CD4-positive, alpha-beta T cell treated with Interleukin-6 at 100 ng/mL for 8 hours (primary cell): ENCODE results near the gene LGALS16.
"Not testable (repeated sequence)": the region's sequence is repeated elsewhere in the genome, so short reads cannot be mapped to it uniquely, and the experiment has no call there.

Experiments used
- DNase-seq: peaks from one replicate; pipeline ENCODE4 v3.0.0-alpha.2; 2020; ENCODE audit warnings: mixed read lengths, low spot score

The LGALS16 gene, protein sequence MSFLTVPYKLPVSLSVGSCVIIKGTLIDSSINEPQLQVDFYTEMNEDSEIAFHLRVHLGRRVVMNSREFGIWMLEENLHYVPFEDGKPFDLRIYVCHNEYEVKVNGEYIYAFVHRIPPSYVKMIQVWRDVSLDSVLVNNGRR

DNA sequence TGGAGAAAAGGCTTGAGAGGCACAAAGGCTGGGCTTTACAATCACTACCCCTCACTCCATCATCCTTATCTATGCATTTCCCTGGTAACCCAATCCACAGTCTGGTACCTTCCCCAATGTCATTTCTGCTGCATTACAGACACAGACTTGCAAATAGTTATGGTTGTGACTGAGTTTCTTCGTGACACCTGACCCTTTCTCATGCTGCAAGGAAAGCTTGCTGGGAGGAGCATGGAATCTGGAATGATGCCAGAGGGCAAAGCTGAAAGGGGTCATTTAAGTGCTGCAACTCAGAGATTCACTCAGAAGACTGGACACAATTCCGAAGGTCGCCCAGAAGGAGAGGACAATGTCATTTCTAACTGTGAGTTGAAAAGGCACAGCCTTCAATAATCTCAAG, at the start of gene LGALS16:
Gene LGALS16 (plus strand): TSS at position 301 of the 400 bp plus-strand sequence. CDS start 49 bp downstream, at position 350.
- DNase-seq = no peak

DNA sequence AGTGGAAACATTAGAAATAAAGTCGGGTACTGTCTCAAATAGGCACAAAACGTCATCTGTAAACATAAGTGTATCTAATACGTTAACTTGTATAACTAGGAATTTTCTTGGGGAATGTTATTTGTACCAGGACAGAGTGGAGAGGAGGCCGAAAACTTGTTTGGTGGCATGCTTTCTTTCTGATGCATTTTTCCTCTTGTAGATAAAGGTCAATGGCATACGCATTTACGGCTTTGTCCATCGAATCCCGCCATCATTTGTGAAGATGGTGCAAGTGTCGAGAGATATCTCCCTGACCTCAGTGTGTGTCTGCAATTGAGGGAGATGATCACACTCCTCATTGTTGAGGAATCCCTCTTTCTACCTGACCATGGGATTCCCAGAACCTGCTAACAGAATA, 48.7 kb upstream of the LGALS16 start:
- no peak for DNase-seq

DNA sequence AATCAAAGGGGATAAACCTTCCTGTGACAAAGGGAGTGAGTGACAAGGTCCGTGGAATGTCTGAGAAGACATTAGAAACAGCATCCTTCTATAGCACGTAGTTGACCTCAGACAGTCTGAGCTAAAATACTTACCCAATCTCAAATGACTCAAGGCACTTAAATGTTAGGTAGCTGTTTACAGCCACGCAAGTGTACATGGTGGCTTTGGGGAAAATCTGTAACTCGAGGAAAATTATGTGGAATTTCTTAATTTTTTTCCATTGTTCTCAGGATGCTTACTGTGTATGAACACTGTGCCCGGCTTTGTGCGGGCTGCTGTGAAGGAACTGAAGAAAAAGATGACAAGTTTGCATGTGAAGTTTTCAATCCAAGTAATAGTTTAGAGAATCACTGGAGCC, 48.2 kb upstream of the LGALS16 start:
- no peak for DNase-seq

DNA sequence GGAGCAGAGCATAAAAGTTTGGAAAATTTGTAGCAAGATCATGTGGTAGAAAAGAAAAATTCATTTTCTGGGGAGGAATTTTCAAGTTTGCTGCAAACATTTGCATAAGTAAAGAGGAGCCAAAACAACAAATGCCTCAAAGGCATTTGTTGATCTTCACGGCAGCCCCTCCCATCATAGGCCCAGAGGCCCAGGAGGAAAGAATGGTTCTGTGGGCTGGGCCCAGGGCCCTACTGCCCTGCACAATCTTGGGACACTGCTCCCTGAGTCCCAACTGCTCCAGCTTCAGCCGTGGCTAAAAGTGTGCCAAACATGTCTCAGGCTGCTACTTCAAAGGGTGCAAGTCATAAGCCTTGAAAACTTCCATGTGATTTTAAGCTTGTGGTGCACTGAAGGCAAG, 42.1 kb upstream of the LGALS16 start:
- no peak for DNase-seq

DNA sequence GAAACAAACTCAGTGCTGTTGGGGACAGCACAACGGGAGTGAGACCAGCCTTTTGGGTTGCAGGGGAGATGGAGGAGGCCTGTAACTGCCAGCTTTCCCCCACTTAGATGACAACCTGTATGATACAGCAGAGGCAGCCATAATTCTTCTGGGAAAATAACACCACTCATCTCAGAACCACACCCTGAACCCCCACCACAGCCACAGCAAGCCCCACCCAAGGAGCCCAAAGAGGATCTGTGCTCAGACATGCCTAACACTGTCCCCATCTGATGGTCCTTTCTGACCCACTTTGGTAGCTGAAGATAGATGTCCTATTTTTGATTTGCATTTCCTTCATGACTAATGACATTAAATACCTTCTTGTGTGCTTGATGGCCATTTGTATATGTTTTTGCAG, 38.0 kb upstream of the LGALS16 start:
- DNase-seq = no peak

DNA sequence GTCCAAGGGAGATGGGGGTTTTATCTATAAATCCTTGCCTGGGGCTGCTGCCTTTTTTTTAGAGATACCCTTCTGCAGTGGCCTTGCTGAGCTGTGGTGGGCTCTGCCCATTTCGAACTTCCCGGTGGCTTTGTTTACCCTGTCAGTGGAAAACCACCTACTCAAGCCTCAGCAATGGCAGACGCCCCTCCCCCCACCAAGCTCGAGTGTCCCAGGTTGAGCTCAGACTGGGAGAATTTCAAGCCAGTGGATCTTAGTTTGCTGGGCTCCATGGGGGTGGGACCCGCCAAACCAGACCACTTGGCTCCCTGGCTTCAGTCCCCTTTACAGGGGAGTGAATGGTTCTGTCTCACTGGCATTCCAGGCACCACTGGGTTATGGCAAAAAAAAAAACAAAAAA, 31.8 kb upstream of the LGALS16 start:
- DNase-seq = no peak

DNA sequence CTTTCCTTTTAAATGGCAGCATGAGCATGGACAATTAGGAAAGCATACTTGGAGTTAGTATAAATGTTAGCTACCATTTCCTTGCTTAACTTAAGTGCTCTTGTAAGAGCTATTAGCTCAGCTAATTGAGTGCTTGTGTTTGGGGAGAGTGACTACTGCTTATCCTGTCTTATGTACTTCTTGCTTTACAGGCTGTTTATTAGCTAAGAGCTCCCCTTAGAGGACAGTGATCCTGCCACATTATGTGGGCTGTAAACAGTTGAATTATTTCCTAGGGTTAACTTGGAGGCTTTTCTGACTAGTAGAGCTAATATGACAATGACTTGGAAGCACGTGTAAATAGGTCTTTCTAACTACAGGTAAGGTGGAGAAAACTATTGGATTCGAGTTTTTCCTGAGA, 28.1 kb upstream of the LGALS16 start:
- DNase-seq = not testable (repeated sequence)

DNA sequence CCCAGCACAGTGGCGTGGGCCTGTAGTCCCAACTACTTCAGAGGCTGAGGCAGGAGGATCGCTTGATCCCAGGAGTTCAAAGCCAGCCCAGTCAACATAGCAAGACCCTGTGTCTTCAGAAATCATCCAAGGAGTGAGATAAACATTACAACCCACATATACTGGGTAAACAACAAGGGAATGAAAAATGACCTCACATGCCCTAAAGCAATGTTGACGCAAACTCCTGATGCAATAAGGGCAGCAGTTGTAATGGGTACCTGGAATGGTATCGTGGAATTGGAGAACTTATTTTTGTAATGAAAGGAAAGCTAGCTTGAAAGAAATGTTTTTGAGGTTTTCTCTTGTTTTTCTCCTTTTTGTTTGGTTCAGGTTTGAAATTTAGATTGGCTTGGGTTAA, 24.5 kb upstream of the LGALS16 start:
- DNase-seq = no peak

DNA sequence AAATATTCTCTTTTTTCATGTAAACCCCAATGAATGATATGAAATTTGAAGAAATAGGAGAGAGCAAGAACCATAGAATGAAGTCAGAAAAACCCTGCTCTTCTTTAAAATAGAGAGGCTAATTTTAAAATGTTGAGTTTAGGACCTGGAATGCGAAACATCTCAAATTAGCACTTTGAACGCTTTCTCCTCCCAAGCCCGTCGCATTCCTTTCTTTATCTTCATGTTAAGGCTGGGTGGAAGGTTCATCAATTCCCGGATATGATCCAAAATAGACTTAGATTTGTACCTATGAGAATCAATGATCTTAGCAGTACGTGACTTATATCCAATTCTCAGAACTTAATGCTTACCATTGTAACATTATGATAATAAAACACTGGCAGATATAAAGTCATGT, 24.1 kb upstream of the LGALS16 start:
- no peak for DNase-seq

DNA sequence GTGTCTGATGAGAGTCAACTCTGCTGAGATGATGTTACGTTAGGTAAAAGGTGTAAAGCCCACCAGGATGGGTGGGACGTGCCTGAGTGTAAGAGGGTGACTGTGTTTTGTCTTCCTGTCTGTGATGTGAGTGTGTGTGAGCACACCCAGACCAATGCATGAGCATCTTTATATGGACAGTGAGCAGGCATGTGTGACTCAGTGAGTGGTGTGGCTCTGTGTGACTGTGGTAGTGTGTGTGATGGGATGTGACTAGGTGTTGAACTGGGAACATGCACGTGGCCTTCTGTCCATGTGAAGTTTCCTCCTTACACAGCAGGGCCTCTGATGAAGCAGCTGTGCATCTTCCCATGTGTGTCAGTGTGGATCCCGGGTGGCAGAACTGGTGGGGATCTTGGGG, 17.8 kb upstream of the LGALS16 start:
- no peak for DNase-seq

DNA sequence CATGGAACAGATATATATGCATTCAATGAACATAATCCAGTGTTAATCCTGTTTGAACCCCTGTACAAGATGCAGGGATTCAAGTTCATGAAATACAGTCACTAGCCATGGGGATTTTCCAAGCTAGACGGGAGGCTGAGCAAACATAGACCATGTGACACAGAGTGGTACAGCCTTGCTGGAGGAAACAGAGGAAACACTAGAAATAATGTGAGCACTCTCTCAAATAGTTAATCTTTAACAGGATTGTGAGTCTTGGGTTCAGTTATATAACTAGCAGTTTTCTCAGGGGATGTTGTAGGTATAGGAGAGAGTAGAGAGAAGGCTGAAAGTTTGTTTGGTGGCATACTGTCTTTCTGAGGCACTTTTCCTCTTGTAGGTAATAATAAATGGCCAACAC, 13.9 kb upstream of the LGALS16 start:
- DNase-seq = no peak

DNA sequence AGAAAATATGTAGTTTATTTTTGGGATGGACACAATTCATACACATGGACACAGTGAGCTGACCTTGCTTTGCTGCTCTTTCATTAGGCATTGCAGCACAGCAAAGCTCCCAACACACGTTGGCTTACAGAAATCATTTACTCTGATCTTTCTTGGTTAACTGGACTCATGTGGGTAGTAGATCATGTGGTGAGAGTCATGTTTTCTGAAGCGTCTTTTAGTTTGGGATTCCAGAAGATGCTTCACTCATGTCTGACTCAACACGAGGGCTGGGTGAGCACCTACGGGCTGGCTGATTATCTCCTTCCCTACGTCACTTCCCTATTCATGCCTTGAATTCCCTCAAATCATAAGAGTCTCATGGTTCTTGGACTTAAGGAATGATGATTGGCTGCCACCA, 12.1 kb upstream of the LGALS16 start:
- no peak for DNase-seq

DNA sequence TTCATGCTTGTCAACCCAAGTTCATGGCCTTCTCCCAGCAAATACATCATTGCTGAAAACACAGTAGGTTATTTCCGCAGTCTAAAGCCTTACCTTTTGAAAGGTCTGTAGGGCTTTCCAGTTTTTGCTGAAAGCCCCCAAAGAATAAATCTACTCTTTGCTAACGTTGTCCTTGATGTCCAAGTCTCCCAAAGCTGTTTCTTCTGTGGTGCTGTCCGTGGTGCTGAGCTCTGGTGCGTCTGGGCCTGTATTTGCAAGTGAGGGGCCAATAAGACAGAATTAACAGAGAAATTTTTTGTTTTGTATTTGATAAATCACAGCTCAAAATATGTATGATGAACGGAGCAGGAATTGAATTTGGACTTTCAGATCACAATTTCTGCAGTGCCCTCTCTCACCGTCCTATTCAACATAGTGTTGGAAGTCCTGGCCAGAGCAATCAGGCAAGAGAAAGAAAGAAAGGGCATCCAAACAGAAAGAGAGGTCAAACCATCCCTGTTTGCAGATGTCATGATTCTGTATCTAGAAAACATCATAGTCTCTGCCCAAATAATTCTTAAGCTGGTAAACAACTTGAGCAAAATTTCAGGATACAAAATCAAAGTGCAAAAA, 9.8 kb upstream of the LGALS16 start:
- DNase-seq = no peak

DNA sequence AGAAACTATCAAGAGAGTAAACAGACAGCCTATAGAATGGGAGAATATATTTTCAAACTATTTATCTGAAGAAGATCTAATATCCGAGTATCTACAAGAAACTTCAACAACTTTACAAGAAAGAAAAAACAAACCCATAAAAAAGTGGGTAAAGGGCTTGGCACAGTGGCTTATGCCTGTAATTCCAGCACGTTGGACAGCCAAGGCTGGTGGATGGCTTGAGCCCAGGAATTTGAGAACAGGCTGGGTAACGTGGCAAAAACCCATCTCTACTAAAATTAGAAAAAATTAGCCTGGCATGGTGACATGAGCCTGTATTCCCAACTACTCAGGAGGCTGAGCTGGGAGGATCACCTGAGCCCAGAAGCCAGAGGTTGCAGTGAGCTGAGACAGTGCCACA, 7.8 kb upstream of the LGALS16 start:
- no peak for DNase-seq

DNA sequence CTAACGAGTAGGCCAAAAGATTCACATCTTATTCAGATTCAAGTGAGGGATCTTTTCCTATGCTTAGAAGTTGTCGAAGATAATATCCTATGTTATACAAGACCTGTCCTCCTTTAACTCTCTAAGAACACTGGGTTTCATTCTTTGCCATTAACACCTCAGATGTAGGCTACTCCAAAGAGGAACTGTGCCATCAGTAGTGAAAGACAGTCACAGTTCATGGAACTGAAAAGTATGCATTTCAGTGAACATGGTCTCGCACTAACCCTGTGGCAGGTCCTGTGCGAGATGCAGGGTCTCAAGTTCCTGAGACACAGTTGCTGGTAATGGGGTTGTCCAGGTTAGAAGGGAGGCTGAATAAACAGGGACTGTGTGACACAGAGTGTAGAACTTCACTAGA, 4.1 kb downstream of the LGALS16 start:
- DNase-seq = no peak

DNA sequence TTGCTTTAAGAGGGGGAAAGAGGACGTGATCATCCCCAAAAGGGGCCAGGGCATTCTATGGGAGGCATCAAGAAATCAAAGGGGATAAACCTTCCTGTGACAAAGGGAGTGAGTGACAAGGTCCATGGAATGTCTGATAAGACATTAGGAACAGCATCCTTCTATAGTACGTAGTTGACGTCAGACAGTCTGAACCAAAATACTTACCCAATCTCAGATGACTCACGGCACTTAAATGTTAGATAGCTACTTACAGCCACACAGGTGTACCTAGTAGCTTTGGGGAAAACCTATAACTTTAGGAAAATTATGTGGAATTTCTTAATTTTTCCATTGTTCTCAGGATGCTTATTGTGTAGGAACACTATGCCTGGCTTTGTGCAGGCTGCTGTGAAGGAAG, 4.9 kb downstream of the LGALS16 start:
- no peak for DNase-seq

DNA sequence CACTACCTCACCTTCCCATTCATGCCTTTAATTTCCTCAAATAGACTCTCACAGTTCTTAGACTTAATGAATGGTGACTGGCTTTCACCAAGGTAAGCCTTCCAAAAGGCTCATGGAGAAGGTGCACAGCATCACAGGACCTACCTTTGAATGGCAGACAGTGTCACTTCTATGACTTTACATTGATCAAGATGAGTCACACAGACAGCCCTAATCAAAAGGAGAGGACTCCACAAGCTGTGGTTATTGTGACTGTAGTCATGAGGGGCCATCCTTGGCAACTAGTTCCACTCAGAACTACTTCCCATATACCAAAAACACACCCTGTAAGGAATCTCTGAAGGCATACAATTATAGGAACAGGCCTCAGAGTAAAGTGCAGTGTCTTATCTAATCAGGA, 5.9 kb downstream of the LGALS16 start:
- no peak for DNase-seq

DNA sequence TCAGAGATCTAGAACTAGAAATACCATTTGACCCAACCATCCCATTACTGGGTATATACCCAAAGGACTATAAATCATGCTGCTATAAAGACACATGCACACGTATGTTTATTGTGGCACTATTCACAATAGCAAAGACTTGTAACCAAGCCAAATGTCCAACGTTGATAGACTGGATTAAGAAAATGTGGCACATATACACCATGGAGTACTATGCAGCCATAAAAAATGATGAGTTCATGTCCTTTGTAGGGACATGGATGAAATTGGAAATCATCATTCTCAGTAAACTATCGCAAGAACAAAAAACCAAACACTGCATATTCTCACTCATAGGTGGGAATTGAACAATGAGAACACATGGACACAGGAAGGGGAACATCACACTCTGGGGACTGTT, 14.1 kb downstream of the LGALS16 start:
- not testable (repeated sequence) for DNase-seq

DNA sequence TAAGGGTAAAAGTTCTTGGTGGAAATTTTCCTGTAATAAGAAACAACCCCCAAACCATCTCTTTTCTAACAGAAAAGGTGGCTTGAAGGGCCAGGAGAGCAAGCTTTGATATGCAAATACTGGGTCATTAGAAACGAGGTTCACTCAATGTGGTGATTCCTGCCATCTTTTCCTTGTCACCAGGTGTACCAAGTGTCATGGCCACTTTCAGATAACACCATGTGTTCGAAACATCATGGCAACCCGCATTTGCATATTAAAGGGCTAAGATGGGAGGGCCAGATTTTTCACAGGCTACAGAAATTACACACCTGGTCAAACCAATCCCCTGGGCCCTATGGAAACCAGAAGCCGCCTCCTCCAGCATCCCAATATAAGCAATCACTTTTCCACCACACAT, 15.3 kb downstream of the LGALS16 start:
- no peak for DNase-seq

DNA sequence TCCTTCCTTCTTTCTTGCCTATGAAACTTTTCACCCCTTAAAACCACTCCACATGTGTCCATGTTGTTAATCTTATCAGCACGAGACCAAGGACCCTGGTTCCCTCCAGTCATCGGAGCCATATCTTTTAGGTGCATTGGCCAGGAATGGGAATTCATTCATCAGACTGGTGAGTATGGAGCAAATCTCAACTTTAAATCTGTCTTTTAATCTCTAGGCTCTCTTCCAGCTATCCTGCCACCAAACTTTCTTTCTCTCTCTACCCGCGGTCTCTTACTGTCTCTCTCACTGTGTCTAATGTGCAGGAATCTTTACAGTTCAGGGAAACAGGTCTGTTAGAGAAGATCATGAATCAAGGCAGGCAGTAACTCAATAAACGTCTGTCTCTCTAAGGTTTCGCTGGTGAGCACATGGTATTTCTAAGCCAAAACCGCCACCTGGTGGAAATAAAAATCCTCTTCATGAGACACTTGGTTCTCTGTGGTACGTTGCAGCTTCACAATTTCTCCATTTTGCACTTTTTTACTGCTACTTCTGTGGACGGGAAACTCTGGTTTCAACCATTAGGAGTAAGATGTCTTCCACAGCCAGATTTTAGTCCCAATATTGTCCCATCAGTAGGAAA, 16.1 kb downstream of the LGALS16 start:
- peak; percentile 69 for DNase-seq

DNA sequence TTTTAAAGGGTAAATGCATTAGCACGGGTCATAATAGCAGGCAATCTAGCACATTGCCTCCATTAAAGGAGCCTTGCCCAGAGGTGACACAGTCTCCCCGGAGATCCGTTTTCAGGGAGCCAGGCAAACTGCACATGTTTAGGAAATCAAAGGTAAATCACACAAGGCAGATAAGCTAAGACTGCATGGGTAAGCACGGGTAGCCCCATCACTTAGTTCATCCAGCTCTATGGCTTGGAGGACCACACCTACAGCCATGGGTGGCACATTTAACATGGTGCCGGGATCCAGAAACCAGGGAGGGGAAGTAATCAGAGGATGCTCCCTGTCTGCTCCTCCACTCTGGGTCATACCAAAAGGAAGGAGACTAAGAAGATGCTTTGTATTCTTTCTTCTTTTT, 16.8 kb downstream of the LGALS16 start:
- no peak for DNase-seq

DNA sequence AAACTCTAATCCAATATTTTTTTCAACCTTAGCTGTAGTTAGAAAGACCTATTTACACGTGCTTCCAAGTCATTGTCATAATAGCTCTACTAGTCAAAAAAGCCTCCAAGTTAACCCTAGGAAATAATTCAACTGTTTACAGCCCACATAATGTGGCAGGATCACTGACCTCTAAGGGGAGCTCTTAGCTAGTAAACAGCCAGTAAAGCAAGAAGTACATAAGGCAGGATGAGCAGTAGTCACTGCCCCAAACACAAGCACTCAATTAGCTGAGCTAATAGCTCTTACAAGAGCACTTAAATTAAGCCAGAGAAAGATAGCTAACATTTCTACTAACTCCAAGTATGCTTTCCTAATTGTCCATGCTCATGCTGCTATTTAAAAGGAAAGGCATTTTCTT, 18.1 kb downstream of the LGALS16 start:
- not testable (repeated sequence) for DNase-seq

DNA sequence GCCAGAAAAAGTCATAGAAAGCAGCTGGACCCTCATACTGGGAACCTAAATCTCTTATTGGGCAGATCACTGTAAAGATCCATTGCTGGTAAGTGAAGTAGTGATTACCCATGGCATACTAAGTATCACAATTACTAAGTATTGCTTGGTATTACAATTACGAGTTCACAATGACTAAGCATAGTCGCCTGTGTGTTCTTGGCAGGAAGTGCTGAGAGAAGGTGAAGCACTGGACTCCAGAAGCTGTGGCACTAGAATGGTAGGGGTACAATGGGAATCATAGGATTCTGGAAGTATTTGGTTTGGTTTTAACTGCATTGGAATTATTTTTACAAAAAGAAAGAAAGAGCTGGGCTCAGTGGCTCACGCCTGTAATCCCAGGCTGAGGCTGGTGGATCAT, 20.3 kb downstream of the LGALS16 start:
- DNase-seq = no peak
